CD4-positive, alpha-beta T cell treated with Interleukin-15 for 4 hours (primary cell): Measurements from ENCODE around the gene ZNF624.
"Not testable (repeated sequence)": the region's sequence is repeated elsewhere in the genome, so short reads cannot be mapped to it uniquely, and the experiment has no call there.

ENCODE experiments used
- DNase-seq: peaks from one replicate; pipeline ENCODE4 v3.0.0-alpha.2; 2020; ENCODE audit warnings: low spot score

ZNF624 gene

GRCh38 chr17:16653367-16654041 lies at the start of gene ZNF624:
ZNF624 (minus strand) TSS chr17:16653850.
- DNase-seq, result peak; percentile 85

GRCh38 chr17:16697603-16698002 lies 44.0 kb upstream of the ZNF624 start:
- not testable (repeated sequence) for DNase-seq

- DNase-seq, result not testable (repeated sequence)
Observed at GRCh38 chr17:16690447-16690846, 36.8 kb upstream of the ZNF624 start.

- not testable (repeated sequence) for DNase-seq
Observed at GRCh38 chr17:16689731-16690281, 36.2 kb upstream of the ZNF624 start, which contains the start of gene CCDC144A. CCDC144A (plus strand) TSS chr17:16690241; CDS start chr17:16690401, 160 bp downstream.

- not testable (repeated sequence) for DNase-seq
Observed at GRCh38 chr17:16687151-16687550, 33.5 kb upstream of the ZNF624 start.

GRCh38 chr17:16686019-16686418 lies 32.4 kb upstream of the ZNF624 start:
- not testable (repeated sequence) for DNase-seq

GRCh38 chr17:16683290-16684138 lies 29.9 kb upstream of the ZNF624 start:
- not testable (repeated sequence) for DNase-seq

GRCh38 chr17:16676676-16677268 lies 23.1 kb upstream of the ZNF624 start:
- no peak for DNase-seq

- DNase-seq, result not testable (repeated sequence)
Observed at GRCh38 chr17:16666907-16667636, 13.4 kb upstream of the ZNF624 start.

GRCh38 chr17:16666553-16666906 lies 12.9 kb upstream of the ZNF624 start:
- not testable (repeated sequence) for DNase-seq

GRCh38 chr17:16662936-16663335 lies 9.3 kb upstream of the ZNF624 start:
- DNase-seq, result no peak

GRCh38 chr17:16661217-16661616 lies 7.6 kb upstream of the ZNF624 start:
- DNase-seq, result no peak

GRCh38 chr17:16652847-16653366 lies 743 bp downstream of the ZNF624 start:
- no peak for DNase-seq

- no peak for DNase-seq
Observed at GRCh38 chr17:16652252-16652651, 1.4 kb downstream of the ZNF624 start.

GRCh38 chr17:16649585-16649984 lies 4.1 kb downstream of the ZNF624 start:
- no peak for DNase-seq

- DNase-seq, result no peak
Observed at GRCh38 chr17:16639438-16639837, 14.2 kb downstream of the ZNF624 start.

- no peak for DNase-seq
Observed at GRCh38 chr17:16623282-16623681, 30.4 kb downstream of the ZNF624 start.

- DNase-seq, result no peak
Observed at GRCh38 chr17:16622540-16623277, 30.9 kb downstream of the ZNF624 start.

GRCh38 chr17:16617481-16618060 lies 36.1 kb downstream of the ZNF624 start:
- DNase-seq, result no peak

GRCh38 chr17:16599537-16599936 lies 54.1 kb downstream of the ZNF624 start:
- no peak for DNase-seq
